T-helper 1 cell (primary cell): Measurements from ENCODE around the gene PLPP2.
"Not testable (repeated sequence)": the region's sequence is repeated elsewhere in the genome, so short reads cannot be mapped to it uniquely, and the experiment has no call there.

ENCODE experiments used
- DNase-seq, 5 donors: peaks; one replicate each; pipeline ENCODE4 v3.0.0-alpha.2; 2012 to 2020

PLPP2 gene

GRCh38 chr19:262125-262524 lies 29.1 kb downstream of the PLPP2 start:
- DNase-seq = peak in 1 of 5 donors; percentile 12

- not testable (repeated sequence) for DNase-seq
Measured at GRCh38 chr19:256804-257203, 34.4 kb downstream of the PLPP2 start.

GRCh38 chr19:252421-253186 lies 38.6 kb downstream of the PLPP2 start:
- not testable (repeated sequence) for DNase-seq

- DNase-seq = peak in 3 of 5 donors; percentile 4 to 34 (median 13)
Measured at GRCh38 chr19:246551-246950, 44.7 kb downstream of the PLPP2 start.

- not testable (repeated sequence) for DNase-seq
Measured at GRCh38 chr19:245900-246299, 45.3 kb downstream of the PLPP2 start.

GRCh38 chr19:245457-245856 lies 45.7 kb downstream of the PLPP2 start:
- no peak for DNase-seq
